ENCODE data around the gene SDR42E2.

GRCh38 chr16:22217890-22218730 is 55.8 kb downstream of the SDR42E2 start:
- TF ChIP-seq CTCF (IDR thresholded peaks at IDR 0.05; ENCODE audit: extremely low read depth in 1 of 2, insufficient read depth in 1 of 2, low read depth in 1 of 2, low read length in 2 of 2) (no peak), POLR2A (IDR thresholded peaks at IDR 0.05; ENCODE audit: low read depth, low read length) (no peak), FOS (IDR thresholded peaks at IDR 0.05; ENCODE audit: borderline replicate concordance, insufficient read depth, low read length) (no peak), EZH2 (IDR thresholded peaks at IDR 0.05; ENCODE audit: borderline replicate concordance, low read depth, low read length, severe bottlenecking) (no peak), JUN (IDR thresholded peaks at IDR 0.05; ENCODE audit: borderline replicate concordance, insufficient read depth, insufficient read length, low read depth) (no peak)
